IMR-90 (cell line): ENCODE results near the gene RAB39A.

Source experiments
- CTCF ChIP-seq: conservative IDR thresholded peaks from 2 replicates; pipeline ENCODE4 v1.5.1; 2012; ENCODE audit warnings: mild to moderate bottlenecking, low read depth, low read length, improper control_type of control experiment
- POLR2A ChIP-seq: IDR thresholded peaks from 2 replicates; pipeline ENCODE4 v1.6.1; 2012; ENCODE audit warnings: mild to moderate bottlenecking, low read depth, low read length

GRCh38 chr11:107961480-107961879, 33.2 kb downstream of the RAB39A start:
- no peak for TF ChIP-seq POLR2A
- TF ChIP-seq CTCF = no peak
